HepG2 (cell line): Measurements from ENCODE around the gene KIF1C. TPM values are rescaled to one million over a fixed set of nuclear protein-coding genes. Genes with fewer than 3 reads are reported as not detected.

Experiments
- AHR ChIP-seq: IDR thresholded peaks from 2 replicates; pipeline ENCODE4 v1.6.1; 2018; ENCODE audit warnings: missing genetic modification reagents, missing compliant biosample characterization
- AKAP8 ChIP-seq: sonication (generic); formaldehyde crosslinking; IDR thresholded peaks from 2 replicates; pipeline ENCODE4 v1.5.1; 2020; ENCODE audit warnings: mild to moderate bottlenecking, missing genetic modification reagents
- ARNT2 ChIP-seq: sonication (generic); formaldehyde crosslinking; IDR thresholded peaks from 2 replicates; pipeline ENCODE4 v1.8.0; 2022; ENCODE audit warnings: mild to moderate bottlenecking, low read depth, missing genetic modification reagents, moderate library complexity
- ARNTL ChIP-seq: sonication (generic); formaldehyde crosslinking; IDR thresholded peaks from 2 replicates; pipeline ENCODE4 v1.4.0; 2020; ENCODE audit warnings: mild to moderate bottlenecking, missing genetic modification reagents
- ESRRA ChIP-seq: sonication (generic); formaldehyde crosslinking; IDR thresholded peaks from 2 replicates; pipeline ENCODE4 v1.5.1; 2020; ENCODE audit warnings: mild to moderate bottlenecking, low read depth, missing genetic modification reagents
- GMEB2 ChIP-seq: IDR thresholded peaks from 2 replicates; pipeline ENCODE4 v1.6.1; 2016; ENCODE audit warnings: missing biosample characterization, missing genetic modification reagents, low read depth
- KDM1A ChIP-seq: IDR thresholded peaks from 2 replicates; pipeline ENCODE4 v1.6.1; 2016; ENCODE audit warnings: missing compliant biosample characterization
- KLF16 ChIP-seq, 2 experiments: sonication (generic) in 1 of 2; formaldehyde crosslinking in 1 of 2; IDR thresholded peaks; 2 replicates each; pipeline versions ENCODE4 v1.6.1 to v1.8.0; 2016 to 2023; ENCODE audit warnings: missing genetic modification reagents in 2 of 2, missing compliant biosample characterization in 1 of 2
- MIER3 ChIP-seq: IDR thresholded peaks from 2 replicates; pipeline ENCODE4 v1.6.1; 2016; ENCODE audit warnings: missing compliant biosample characterization, borderline replicate concordance
- NCOA5 ChIP-seq: sonication (generic); formaldehyde crosslinking; IDR thresholded peaks from 2 replicates; pipeline ENCODE4 v1.4.0; 2020; ENCODE audit warnings: missing genetic modification reagents
- NKX3-1 ChIP-seq: sonication (generic); formaldehyde crosslinking; IDR thresholded peaks from 2 replicates; pipeline ENCODE4 v1.5.0; 2020; ENCODE audit warnings: missing genetic modification reagents
- PLSCR1 ChIP-seq: sonication (generic); formaldehyde crosslinking; IDR thresholded peaks from 2 replicates; pipeline ENCODE4 v1.5.0; 2020; ENCODE audit warnings: missing genetic modification reagents, mild to moderate bottlenecking, borderline replicate concordance
- SNRNP70 ChIP-seq: fragments of 200-400 bp; formaldehyde crosslinking; IDR thresholded peaks from 2 replicates; pipeline ENCODE4 v1.6.1; 2017; ENCODE audit warnings: mild to moderate bottlenecking, low read depth, low read length, moderate library complexity
- SPEN ChIP-seq: sonication (generic); formaldehyde crosslinking; IDR thresholded peaks from 2 replicates; pipeline ENCODE4 v1.5.1; 2020; ENCODE audit warnings: low read depth, mild to moderate bottlenecking, missing genetic modification reagents
- TEF ChIP-seq: sonication (generic); formaldehyde crosslinking; IDR thresholded peaks from 2 replicates; pipeline ENCODE4 v1.5.0; 2020; ENCODE audit warnings: missing genetic modification reagents
- ZFP1 ChIP-seq: IDR thresholded peaks from 2 replicates; pipeline ENCODE4 v1.6.1; 2016
- ZKSCAN1 ChIP-seq: fragments of 150-350 bp; IDR thresholded peaks from 2 replicates; pipeline ENCODE4 v1.6.1; 2014; ENCODE audit warnings: low read length
- ZNF468 ChIP-seq: sonication (generic); formaldehyde crosslinking; IDR thresholded peaks from 2 replicates; pipeline ENCODE4 v1.8.0; 2022; ENCODE audit warnings: mild to moderate bottlenecking, moderate library complexity, missing genetic modification reagents
- ZNF547 ChIP-seq: sonication (generic); formaldehyde crosslinking; IDR thresholded peaks from 2 replicates; pipeline ENCODE4 v1.5.1; 2020; ENCODE audit warnings: mild to moderate bottlenecking, missing genetic modification reagents
- ZNF556 ChIP-seq: sonication (generic); formaldehyde crosslinking; IDR thresholded peaks from 2 replicates; pipeline ENCODE4 v1.4.0; 2020; ENCODE audit warnings: mild to moderate bottlenecking, missing genetic modification reagents, borderline replicate concordance
- ZNF672 ChIP-seq: sonication (generic); formaldehyde crosslinking; IDR thresholded peaks from 2 replicates; pipeline ENCODE4 v1.8.1; 2022; ENCODE audit warnings: missing genetic modification reagents
- ZSCAN12 ChIP-seq: sonication (generic); formaldehyde crosslinking; IDR thresholded peaks from 2 replicates; pipeline ENCODE4 v1.9.0; 2021; ENCODE audit warnings: mild to moderate bottlenecking, missing genetic modification reagents
- ZSCAN31 ChIP-seq: sonication (generic); formaldehyde crosslinking; IDR thresholded peaks from 2 replicates; pipeline ENCODE4 v1.5.0; 2020; ENCODE audit warnings: low read depth, mild to moderate bottlenecking, missing genetic modification reagents
- polyA plus RNA-seq, 8 experiments: library from polyadenylated mRNA; depleted of rRNA in 3 of 8; stranded (reverse) in 7 of 8; unstranded in 1 of 8; fragments of >200 nt; fragmentation: Illumina TruSeq in 4 of 8; extraction: Trizol in 4 of 8; gene quantifications; 2 replicates each; pipeline versions ENCODE4 v1.2.1 to v1.2.3, GENCODE V29; 2011 to 2016; ENCODE audit warnings: low read depth in 4 of 8, missing spikeins in 1 of 8, mixed read lengths in 1 of 8; ENCODE audit not compliant: insufficient read depth in 1 of 8
- total RNA-seq, 5 experiments: library from RNA; depleted of rRNA; stranded (reverse); fragments of >200 nt; fragmentation: Illumina TruSeq; extraction: Trizol; gene quantifications; 2 replicates each; pipeline ENCODE4 v1.2.3, GENCODE V29; 2016; ENCODE audit warnings: low read depth in 1 of 5
- TF ChIP-seq, protein P1 (sequence below): sonication (generic); formaldehyde crosslinking; IDR thresholded peaks from 2 replicates; pipeline ENCODE4 v1.4.0; 2020; ENCODE audit warnings: missing genetic modification reagents
- TF ChIP-seq, protein P2 (sequence below): IDR thresholded peaks from 2 replicates; pipeline ENCODE4 v1.6.1; 2012; ENCODE audit warnings: low read depth, low read length, improper control_type of control experiment

The KIF1C gene
- total and polyA plus RNA-seq, 2 of the 13 experiments (the other 11 are each of a cell fraction or from before 2014, with no cell fraction given), result 70.0 to 104 TPM

GRCh38 chr17:4969551-4970173 lies 28.1 kb upstream of the KIF1C start (continued):
- TF ChIP-seq KLF16 (CRISPR knock-in tag; IDR thresholded peaks at IDR 0.05) (no peak), ARNTL (CRISPR knock-in tag) (no peak), PLSCR1 (no peak), SPEN (no peak), ZNF556 (CRISPR knock-in tag) (no peak), ZSCAN12 (CRISPR knock-in tag) (no peak), SNRNP70 (no peak), TEF (CRISPR knock-in tag) (no peak), ZSCAN31 (CRISPR knock-in tag) (peak; percentile 14; the same call in 1 of the 2 replicates), ZFP1 (CRISPR knock-in tag) (no peak), ZNF468 (CRISPR knock-in tag) (no peak), ZNF547 (CRISPR knock-in tag) (no peak), KDM1A (no peak), MIER3 (CRISPR knock-in tag) (no peak), ZNF672 (no peak), AHR (CRISPR knock-in tag) (no peak), GMEB2 (no peak), NCOA5 (no peak), ARNT2 (CRISPR knock-in tag) (no peak), AKAP8 (no peak), ZKSCAN1 (no peak), ESRRA (CRISPR knock-in tag) (peak; percentile 53; the same call in 1 of the 2 replicates), NKX3-1 (CRISPR knock-in tag) (no peak)
- TF ChIP-seq, protein P1, sequence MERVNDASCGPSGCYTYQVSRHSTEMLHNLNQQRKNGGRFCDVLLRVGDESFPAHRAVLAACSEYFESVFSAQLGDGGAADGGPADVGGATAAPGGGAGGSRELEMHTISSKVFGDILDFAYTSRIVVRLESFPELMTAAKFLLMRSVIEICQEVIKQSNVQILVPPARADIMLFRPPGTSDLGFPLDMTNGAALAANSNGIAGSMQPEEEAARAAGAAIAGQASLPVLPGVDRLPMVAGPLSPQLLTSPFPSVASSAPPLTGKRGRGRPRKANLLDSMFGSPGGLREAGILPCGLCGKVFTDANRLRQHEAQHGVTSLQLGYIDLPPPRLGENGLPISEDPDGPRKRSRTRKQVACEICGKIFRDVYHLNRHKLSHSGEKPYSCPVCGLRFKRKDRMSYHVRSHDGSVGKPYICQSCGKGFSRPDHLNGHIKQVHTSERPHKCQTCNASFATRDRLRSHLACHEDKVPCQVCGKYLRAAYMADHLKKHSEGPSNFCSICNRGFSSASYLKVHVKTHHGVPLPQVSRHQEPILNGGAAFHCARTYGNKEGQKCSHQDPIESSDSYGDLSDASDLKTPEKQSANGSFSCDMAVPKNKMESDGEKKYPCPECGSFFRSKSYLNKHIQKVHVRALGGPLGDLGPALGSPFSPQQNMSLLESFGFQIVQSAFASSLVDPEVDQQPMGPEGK (CRISPR knock-in tag), result no peak; the same call in 1 of the 2 replicates
- TF ChIP-seq, protein P2, sequence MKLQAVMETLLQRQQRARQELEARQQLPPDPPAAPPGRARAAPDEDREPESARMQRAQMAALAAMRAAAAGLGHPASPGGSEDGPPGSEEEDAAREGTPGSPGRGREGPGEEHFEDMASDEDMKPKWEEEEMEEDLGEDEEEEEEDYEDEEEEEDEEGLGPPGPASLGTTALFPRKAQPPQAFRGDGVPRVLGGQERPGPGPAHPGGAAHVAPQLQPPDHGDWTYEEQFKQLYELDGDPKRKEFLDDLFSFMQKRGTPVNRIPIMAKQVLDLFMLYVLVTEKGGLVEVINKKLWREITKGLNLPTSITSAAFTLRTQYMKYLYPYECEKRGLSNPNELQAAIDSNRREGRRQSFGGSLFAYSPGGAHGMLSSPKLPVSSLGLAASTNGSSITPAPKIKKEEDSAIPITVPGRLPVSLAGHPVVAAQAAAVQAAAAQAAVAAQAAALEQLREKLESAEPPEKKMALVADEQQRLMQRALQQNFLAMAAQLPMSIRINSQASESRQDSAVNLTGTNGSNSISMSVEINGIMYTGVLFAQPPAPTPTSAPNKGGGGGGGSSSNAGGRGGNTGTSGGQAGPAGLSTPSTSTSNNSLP, result no peak
